Hematopoietic multipotent progenitor cell treated with erythropoietin and hydrocortisone succinate and interleukin-3 and kit ligand, for 15 days (in vitro differentiated cells): ENCODE measurements around the gene KCNQ5.
"Not testable (repeated sequence)": the region's sequence is repeated elsewhere in the genome, so short reads cannot be mapped to it uniquely, and the experiment has no call there.

Experiments used
- DNase-seq: peaks from one replicate; pipeline ENCODE4 v3.0.0-alpha.2; 2015; ENCODE audit warnings: low spot score

The KCNQ5 gene

DNA sequence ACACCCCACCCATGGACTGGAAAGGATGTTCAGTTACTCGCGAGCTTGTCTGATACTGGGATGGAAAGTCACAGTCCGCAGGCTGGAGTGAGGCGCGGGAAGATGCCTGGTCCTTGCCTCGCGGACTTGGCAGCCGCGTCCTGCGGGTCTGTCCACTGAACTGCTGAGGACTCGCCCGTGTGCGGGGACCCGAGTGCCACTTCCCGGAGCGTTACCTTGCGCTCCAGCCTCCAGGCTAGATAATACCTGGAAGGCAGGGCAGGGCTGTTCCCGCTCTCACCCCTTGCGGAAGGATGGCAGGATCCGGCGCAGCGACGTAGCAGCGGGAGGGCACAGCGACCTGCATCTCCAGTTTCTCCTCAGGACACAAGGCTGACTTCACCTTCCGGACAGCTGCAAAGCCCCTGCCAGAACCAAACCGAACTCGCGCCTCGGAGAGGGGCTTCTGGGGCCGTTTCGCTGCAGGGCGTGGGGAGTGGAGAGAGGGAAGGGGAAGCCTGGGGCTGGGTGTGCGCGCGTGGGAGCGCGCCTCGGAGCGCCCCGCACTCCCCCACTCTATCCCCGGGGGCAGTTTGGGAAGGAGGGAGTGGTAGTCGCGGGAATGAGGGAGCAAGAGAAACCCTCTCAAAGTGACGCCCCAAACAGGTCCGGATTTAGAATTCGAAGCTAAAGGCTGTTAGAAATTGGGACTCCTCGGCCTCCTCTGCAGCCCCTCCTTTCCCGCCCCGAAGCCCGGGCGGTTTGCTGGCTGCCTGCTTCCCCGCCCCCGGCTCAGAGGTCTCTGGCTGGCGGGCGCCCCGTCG lies at the start of gene KCNQ5:
KCNQ5 (plus strand) TSS at position 774 of the 803 bp plus-strand sequence.
- no peak for DNase-seq

DNA sequence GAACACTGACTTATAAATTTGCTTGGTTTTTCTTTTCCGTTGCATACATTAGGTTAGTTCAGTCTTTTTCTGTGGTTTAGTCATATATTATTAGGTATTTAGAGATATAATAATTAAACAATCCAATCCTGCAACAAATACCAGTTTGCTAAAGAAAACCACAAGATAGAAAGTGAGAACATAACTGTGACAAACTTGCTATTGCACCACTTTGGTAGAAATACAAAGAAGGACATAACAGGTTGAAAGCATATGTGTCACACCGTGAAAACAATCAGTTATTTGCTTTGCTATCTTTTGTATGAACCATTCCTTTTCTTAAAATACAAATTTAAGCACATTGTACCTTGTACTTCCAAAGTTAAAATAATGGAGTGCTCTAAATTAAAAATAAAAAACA lies 42.0 kb upstream of the KCNQ5 start:
- DNase-seq, result no peak

DNA sequence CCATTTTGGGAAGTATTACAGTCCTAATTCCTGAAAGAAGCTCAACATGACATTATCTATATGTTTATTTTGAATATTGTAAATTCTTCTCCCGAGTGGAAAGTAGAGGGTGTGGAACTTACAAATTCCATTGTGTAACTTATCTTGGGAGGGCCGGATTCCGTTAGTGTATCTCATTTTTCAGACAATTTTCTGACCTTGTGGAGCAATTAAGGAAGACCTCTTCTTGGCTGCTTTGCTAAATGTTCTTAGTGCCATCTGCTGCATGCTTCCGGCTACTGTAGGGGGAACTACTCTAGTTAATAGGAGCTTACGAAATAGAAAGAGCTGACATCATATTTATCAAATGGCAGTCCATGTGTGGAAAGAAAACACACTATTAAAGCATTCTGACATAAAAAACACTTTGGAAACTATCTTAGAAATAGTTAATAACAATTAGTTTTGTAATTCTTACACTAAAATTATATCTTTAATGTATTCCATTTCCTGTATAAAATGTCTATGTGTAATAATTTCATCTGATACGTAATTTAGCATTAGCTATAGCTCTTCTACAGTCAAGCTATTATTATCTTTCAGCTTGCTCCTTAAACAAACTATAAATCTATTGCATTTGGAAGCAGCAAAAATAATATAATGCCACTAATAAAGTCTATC lies 41.5 kb upstream of the KCNQ5 start:
- DNase-seq, result peak; percentile 3

DNA sequence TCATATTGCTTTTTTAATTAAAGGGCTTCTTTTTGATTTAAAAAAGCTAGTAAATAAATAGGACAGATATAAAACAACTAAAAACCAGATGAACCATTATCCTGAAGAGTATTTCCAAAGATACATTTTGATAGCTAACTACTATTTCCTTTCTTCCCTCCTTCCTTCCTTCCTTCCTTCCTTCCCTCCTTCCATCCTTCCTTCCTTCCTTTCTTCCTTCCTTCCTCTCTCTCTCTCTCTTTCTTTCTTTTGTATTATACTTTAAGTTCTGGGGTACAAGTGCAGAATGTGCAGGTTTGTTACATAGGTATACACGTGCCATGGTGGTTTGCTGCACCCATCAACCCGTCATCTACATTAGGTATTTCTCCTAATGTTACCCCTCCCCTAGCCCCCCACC lies 40.9 kb upstream of the KCNQ5 start:
- not testable (repeated sequence) for DNase-seq

DNA sequence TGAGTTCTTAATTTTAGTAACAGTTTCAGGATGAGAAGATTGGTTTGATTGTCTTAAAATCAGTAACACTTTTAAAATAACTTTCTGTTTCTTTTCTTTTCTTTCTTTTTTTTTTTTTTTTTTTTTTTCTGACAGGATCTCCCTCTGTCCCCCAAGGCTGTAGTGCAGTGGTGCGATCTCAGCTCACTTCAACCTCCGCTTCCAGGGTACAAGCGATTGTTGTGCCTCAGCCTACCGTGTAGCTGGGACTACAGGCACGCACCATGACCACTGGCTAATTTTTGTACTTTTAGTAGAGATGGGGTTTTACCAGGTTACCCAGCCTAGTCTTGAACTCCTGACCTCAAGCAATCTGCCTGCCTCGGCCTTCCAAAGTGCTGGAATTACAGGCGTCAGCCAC lies 33.7 kb upstream of the KCNQ5 start:
- no peak for DNase-seq

DNA sequence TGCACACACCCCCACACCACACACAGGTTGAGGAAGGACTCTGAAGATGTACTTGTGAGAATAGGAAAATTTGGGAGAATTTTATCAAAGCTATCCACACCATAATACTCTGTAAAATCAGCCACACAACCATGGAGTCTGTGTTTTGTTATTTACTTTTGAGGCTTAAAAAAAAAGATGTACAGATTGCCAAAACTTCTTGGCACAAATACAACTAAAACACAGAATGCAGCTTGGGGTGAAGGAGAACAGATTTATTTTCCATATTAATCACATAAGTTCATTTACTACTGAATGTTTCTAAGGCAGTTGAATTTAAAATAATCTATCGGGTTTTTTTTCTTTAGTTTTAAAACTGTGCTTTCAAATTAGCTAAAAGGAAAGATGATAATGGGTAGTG lies 32.8 kb upstream of the KCNQ5 start:
- no peak for DNase-seq

DNA sequence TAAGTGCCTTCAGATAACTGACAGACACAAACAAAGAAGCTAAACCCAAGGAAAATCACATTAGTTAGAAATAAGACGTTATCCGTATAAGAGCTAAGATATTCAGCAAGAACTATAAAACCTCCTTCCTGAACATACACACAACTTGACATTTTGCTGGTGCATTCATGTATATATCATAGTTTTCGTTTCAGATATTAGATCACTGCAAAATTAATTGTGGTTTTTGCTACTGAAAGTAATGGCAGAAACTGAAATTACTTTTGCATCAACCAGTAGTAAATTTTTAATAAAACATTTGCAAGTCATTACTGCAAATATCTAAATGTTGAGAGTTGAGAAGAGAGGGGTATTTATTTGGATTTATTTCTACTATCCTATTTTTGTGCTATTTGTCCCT lies 26.1 kb upstream of the KCNQ5 start:
- DNase-seq, result no peak

DNA sequence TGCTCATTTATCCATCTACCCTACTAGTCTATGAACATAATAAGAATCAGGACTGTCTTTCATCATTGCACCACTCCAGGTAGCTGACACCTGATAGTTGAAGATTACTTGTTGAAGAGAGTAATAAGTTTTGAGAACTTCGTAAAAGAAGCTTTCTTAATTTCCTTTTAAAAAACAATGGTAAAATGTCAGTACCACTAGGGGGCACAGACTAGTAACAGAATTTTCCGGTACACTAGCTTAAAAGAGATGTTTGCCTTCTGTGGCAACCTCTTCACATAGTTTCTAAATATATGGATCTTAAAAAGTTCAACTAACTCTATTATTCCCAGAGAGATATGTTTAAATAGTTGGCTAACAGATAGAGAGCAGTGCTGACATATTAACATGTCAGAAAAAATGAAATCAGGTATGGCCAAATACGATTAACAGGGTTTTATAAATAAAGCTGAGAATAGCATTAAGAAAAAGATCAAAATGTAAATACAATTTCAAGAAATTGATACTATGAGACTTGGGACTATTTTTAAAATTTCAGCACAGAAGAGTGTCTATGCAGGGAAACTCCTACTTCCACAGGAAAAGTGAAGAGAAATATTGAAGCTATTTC lies 5.4 kb upstream of the KCNQ5 start:
- no peak for DNase-seq

DNA sequence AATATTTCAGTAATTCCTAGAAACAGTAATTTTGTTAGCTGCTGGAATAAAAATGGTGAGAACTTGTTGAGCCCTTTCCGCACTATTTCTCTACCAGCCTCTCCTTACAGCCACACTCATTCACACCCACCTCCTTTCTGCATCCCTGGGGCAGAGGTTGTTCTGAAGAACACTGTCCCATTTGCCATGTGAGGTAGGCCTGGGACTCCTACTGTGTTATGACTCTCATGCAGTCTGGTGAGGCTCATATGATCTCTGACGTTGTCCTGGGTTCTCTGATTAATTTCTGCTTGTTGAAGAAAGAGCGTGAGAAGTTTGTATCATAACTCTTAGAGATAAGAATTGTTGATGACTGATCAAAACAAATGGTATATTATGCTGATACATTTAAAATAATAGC lies 4.1 kb upstream of the KCNQ5 start:
- no peak for DNase-seq

DNA sequence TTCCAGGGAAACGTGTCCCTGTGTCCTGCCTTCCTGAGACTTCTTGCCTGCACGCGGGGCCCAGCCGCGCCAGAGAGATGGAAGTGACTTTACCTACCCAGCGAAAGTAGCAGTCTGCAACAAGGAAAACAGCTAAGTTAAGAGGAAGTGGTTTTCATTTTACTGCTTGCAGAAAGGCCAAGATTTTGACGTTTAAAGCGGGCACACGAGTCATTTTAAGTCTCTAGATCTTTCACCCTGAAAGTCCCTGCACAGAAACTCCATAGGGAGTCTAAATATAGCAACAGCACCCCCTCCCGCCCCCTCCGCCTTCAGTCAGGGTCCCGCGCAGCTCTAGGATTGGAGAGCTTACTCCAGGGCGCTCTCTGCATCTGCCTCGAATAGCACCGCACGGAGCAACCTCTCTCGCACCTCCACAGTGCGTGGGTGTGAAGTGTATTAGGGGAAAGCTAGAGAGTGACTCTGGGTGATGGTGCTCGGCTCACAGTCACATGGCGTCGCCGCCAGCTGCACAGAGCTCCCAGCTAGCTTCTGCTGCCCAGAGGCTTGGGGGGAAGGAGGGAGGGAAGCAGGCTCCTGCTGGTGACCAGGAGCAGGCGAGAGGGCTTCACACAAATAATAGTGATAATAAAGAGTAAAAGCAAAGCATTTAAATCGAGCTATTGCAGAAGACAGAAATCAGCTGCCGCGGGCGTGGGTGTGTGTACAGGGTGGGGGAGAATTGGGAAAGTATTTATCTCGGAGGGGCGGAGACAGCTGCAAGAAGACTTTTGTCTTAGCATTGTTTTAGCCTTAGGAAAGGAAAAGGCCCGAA lies 1.8 kb upstream of the KCNQ5 start:
- DNase-seq, result no peak

DNA sequence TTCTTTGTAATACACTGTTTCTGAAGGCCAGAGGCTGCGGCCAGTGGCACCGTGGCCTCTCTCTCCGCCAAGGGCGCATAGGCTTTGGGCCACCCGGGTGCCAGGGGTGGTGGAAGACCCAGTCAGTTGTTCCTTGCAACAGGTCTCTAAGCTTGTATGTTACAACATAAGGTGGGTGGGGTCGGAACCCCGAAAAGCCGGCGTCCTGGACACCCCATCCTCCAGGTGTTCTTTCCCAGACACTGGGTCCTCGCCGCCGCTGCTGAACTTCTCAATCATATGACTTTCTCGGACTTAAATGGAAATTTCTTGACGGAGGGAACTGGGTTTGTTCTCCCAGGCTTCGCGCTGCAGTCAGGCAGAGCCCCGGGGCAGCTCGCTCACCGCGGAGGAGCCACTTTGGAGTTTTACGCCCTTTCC lies 983 bp upstream of the KCNQ5 start:
- no peak for DNase-seq

DNA sequence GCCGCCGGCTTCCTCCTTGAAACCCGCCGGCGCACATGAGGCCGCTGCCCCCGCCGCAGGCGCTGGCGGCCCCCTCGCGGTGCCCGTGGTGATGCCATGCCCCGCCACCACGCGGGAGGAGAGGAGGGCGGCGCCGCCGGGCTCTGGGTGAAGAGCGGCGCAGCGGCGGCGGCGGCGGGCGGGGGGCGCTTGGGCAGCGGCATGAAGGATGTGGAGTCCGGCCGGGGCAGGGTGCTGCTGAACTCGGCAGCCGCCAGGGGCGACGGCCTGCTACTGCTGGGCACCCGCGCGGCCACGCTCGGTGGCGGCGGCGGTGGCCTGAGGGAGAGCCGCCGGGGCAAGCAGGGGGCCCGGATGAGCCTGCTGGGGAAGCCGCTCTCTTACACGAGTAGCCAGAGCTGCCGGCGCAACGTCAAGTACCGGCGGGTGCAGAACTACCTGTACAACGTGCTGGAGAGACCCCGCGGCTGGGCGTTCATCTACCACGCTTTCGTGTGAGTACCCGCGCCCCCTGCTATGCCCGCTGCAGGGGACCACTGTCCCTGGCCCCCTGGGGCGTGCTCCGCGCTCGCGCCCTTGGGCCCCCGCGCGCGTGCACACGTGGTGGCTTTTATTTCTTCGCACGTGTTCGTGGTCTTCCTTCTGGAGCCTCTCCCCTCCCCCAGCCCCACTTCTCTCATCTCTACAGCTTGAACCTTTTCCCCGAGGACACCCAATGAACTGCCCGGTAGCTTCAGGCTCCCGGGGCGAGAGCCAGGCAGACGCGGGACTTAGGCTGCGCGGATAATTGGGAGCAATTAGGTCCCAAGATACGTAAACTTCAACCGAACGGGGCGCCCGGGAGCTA lies 453 bp downstream of the KCNQ5 start:
- no peak for DNase-seq

DNA sequence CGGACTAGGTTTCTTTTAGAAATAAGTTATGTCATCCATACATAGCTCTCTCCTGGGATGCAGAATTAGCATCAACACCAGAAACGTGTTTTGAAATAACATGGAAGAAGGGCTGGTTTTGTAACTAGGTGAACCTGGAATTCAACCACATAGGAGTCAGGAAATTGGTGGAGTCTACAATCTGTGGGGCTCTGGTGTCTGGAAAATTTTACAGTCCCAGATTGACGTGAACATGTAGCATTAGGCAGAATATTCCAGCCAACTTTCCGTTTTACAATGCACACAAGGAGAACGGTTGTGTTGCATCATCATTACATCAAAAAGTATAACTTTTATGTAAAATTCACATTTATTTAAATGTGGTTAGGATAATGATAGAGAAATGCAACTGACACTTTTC lies 1.9 kb downstream of the KCNQ5 start:
- no peak for DNase-seq

DNA sequence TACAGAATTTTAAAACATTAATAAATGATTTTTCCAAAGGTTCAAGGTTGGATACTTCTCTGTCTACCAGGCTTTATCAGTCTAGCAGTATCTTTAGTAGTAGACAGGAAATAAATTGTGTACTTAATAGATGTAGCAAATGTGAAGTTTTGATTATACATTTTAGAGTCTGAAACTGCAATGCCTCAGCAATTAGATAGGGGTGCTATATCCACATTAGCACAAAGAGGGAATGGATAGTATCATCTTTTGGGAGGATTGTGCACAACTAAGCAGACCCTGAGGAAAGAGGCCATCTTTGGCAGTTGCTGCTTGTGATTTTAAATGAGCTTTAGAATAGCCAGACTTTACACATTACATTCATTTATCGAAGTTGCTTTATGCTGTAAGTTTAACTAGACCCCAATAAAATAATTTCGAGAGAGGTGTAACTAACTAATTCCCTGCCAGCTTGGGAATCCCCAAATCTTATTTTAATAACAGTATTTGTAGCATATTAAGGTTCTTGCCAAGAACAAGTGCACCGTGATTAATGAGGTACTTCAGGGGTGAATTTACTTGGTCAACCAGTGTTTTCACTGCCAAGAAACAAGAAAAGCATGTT lies 2.8 kb downstream of the KCNQ5 start:
- no peak for DNase-seq

DNA sequence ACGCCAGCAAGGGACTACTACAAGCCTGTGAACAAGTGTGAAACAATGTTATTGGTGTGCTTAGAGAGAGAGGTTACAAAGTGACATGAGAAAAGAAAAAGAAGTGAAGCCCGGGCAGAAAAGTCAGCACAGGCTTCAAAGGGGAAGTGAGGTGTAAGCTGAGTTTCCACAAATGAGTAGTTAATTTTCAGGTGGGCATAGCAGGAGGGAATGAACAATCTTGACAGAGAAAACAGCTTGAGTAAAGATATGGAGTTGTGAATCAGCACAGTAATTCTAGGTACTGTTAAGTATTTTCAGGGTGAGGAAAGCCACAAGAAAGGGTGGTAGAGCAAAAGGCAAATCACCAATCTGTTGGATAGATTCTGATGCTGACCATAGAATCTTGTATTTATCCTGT lies 4.3 kb downstream of the KCNQ5 start:
- DNase-seq, result no peak

DNA sequence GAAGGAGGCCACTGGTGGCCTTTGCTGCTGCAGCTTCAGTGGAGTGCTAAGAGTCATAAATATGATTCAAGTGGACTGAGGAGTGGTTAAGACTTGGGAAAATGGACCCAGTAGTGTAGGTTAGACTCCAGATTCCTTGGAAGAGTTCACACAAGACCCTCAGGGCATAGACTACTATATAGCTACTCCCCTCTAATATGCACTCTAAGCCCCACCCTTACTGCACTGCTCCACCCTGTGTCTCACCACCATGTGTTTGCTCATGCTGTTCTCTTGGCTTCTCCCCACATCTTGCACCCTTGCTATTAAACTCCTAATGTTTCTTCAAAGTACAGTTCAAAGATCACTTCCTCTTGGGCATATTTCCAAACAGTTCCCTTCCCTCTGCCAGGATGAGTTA lies 5.7 kb downstream of the KCNQ5 start:
- DNase-seq, result no peak

DNA sequence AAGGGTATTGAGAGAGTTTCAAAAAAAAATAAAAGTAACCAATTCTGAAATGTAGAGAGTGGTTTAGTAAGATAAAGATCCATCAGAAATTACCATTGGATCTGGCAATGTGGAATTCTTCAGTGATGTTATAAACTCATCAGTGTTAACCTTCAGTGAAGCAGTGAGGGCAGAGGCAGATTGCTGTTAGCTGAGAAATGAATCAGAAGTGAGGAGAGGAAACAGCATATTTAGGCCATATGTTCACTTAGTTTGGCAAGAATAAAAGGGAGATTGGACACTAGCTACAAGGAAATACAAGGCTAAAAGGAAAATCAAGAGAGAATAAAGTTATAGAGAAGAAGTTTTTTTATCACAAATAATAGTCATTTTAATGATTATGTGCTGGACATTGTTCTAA lies 9.6 kb downstream of the KCNQ5 start:
- no peak for DNase-seq

DNA sequence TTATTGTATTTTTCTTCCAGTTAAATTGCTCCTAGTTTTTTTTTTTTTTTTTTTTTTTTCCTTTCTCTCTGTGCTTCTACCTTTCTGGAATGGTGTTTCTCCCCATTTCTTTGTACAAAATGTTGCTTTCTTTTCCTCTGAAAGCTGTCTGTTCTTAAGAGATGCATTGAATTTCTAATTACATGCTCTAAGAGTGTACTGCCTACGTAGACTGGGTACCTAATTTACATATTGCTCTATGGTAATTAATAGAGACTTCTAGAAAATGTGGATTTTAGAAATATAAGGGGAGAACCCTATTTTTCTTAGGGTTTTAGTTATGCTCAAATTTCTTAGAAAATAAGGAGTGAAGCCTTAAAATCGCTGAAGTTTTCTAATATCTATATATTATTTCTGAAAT lies 13.8 kb downstream of the KCNQ5 start:
- DNase-seq, result no peak

DNA sequence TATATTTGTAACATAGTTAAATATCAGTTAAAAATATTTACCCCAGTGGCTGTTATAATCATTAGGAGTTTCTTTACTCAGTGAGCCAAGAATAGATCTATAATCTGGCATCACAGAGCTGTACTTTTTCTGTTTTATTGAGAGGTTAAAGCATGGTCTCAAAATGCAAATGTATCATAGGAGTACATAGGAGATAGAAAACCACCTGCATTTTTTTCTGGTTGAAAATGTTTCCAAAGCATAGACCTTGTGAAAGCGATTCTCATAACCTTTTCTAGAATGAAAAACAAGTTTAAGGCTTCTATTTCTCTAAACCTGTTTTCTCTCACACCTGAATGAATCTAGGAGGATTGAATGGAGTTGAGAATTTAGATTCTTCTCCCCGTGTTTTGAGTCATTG lies 14.4 kb downstream of the KCNQ5 start:
- DNase-seq, result no peak

DNA sequence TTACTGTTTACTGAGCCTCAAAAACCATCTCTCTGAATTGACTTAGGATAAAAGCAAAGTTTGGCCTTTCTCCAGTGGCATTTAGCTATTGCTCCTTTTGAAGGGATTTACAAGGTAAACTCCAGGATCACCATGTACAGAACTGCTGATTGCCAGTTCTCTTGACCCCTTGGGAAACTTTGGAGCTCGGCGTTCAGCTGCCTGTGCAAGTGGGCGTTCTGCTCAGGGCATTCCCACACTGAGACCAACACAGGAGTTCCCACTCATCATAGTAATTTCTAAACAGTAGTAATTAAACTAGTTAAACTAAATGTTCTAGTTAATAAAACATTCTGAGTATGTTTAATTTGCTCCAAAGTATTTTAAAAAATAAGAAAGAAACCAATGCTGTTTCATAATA lies 14.9 kb downstream of the KCNQ5 start:
- DNase-seq, result no peak

DNA sequence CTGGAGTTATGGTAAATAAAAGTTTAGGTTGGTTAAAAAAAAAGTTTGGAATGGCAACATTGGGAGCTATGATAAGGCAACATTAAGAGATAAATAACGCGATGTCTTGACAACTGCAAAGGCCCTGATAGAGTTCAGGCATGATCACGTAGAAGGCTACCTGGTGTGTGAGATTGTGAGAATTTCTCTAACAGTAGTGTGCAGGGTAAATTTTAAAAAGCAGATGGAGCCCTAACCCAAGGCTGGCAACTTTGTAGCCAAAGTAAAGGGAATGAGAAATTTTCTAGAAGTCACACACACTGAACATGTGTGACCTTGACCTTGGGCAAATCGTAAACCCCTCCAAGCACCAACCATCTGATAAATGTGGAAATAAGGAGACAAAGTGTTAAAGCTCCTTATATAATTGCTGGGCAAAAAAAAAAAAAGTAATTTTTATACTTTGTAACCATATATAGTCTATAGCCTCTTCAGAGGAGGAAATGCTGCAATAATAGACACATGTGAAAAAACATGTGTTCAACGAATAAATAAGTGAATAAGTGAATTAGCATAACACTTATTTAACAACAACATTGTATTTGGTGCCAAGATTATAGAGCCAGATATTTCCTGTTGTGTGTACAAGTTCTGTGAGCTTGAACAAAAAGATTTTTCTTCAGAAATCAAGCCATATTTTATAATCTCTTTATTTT lies 18.2 kb downstream of the KCNQ5 start:
- DNase-seq, result no peak
